Endothelial cell of umbilical vein (primary cell): ENCODE results near the gene ARFRP1. TPM values are rescaled to one million over a fixed set of nuclear protein-coding genes. Genes with fewer than 3 reads are reported as not detected.

Source experiments
- BruUV-seq: library from RNA; stranded (reverse); fragments of 400-500 nt; replicated peaks from 2 replicates; lab custom pipeline; 2021; lab: Mats Ljungman, UMichigan
- CTCF ChIA-PET: fragments of 300-600, 350-600 bp; sonication (Branson Sonifier 250); formaldehyde crosslinking; loops from one replicate; lab custom pipeline; 2021; ENCODE audit warnings: antibody characterized with exemption, inconsistent platforms; lab: Charles Lee
- POLR2A ChIA-PET: fragments of 300-600, 350-600 bp; sonication (Branson Sonifier 250); formaldehyde crosslinking; loops from one replicate; lab custom pipeline; 2021; ENCODE audit warnings: antibody characterized with exemption, inconsistent platforms; lab: Charles Lee
- DNase-seq: peaks from one replicate; pipeline ENCODE4 v3.0.0-alpha.2; 2011; ENCODE audit warnings: low read depth, low spot score
- FAIRE-seq: peaks from 2 replicates; lab custom pipeline; 2011; peaks lifted over from hg19 to GRCh38; lab: Jason Lieb, UNC
- H2AFZ ChIP-seq: 2 replicates; pipeline ENCODE4 v1.6.0; 2012; ENCODE audit warnings: low read depth, low read length, control low read depth, inconsistent platforms
- H3K27ac ChIP-seq: 2 replicates; pipeline ENCODE4 v1.5.1; 2011; ENCODE audit warnings: low read depth, mild to moderate bottlenecking, control low read depth, low read length, moderate library complexity; ENCODE audit not compliant: insufficient read depth
- H3K27me3 ChIP-seq, 2 experiments: 2 replicates each; pipeline versions ENCODE4 v1.6.0 to v1.6.1; 2011; ENCODE audit warnings: low read length in 2 of 2, mixed read lengths in 1 of 2; ENCODE audit not compliant: control insufficient read depth in 2 of 2, insufficient read depth in 2 of 2
- H3K36me3 ChIP-seq, 2 experiments: 2 replicates in 1 of 2; 3 replicates in 1 of 2; pipeline ENCODE4 v1.5.1; 2011; ENCODE audit warnings: low read length in 2 of 2, mild to moderate bottlenecking in 1 of 2, moderate library complexity in 1 of 2; ENCODE audit not compliant: control insufficient read depth in 2 of 2, insufficient read depth in 2 of 2; ENCODE audit errors: extremely low read depth in 1 of 2
- H3K4me1 ChIP-seq: 3 replicates; pipeline ENCODE4 v1.5.1; 2011; ENCODE audit warnings: mild to moderate bottlenecking, low read length; ENCODE audit not compliant: control insufficient read depth, insufficient read depth; ENCODE audit errors: extremely low read depth
- H3K4me2 ChIP-seq: 2 replicates; pipeline ENCODE4 v1.6.1; 2011; ENCODE audit warnings: low read length, control low read depth, mixed read lengths; ENCODE audit not compliant: insufficient read depth
- H3K4me3 ChIP-seq, 3 experiments: fragments of 200-600 bp in 1 of 3; sonication (generic), shearing (Covaris generic) in 1 of 3; replicated peaks in 1 of 3; 2 replicates each; pipeline ENCODE4 v1.5.1; 2011 to 2016; ENCODE audit warnings: control low read depth in 3 of 3, low read length in 3 of 3, mild to moderate bottlenecking in 2 of 3, inconsistent platforms in 1 of 3, low read depth in 1 of 3, moderate library complexity in 1 of 3; ENCODE audit not compliant: insufficient read depth in 1 of 3
- H3K79me2 ChIP-seq: 2 replicates; pipeline ENCODE4 v1.6.0; 2012; ENCODE audit warnings: low read length, inconsistent platforms; ENCODE audit not compliant: control insufficient read depth, insufficient read depth
- H3K9ac ChIP-seq: replicated peaks from 2 replicates; pipeline ENCODE3; 2011; ENCODE audit warnings: low read length, control low read depth; ENCODE audit not compliant: insufficient read depth; ENCODE audit errors: extremely low read depth
- H3K9me1 ChIP-seq: replicated peaks from 3 replicates; pipeline ENCODE4 v1.6.0; 2011; ENCODE audit warnings: mild to moderate bottlenecking, low read length; ENCODE audit not compliant: control insufficient read depth, insufficient read depth; ENCODE audit errors: extremely low read depth
- H3K9me3 ChIP-seq: replicated peaks from 2 replicates; pipeline ENCODE4 v1.5.1; 2012; ENCODE audit warnings: low read length, inconsistent platforms; ENCODE audit not compliant: control insufficient read depth, insufficient read depth
- H4K20me1 ChIP-seq: replicated peaks from 2 replicates; pipeline ENCODE3; 2011; ENCODE audit warnings: mild to moderate bottlenecking, low read length; ENCODE audit not compliant: control insufficient read depth, insufficient read depth; ENCODE audit errors: extremely low read depth
- EZH2 ChIP-seq: IDR thresholded peaks from 2 replicates; pipeline ENCODE4 v1.6.1; 2012; ENCODE audit warnings: borderline replicate concordance, low read depth, mild to moderate bottlenecking, moderate library complexity, low read length, inconsistent platforms; ENCODE audit not compliant: severe bottlenecking
- FOS ChIP-seq: IDR thresholded peaks from 2 replicates; pipeline ENCODE4 v1.6.1; 2011; ENCODE audit warnings: mild to moderate bottlenecking, low read length, moderate library complexity, borderline replicate concordance; ENCODE audit not compliant: insufficient read depth
- MAX ChIP-seq: IDR thresholded peaks from 2 replicates; pipeline ENCODE4 v1.6.1; 2011; ENCODE audit not compliant: insufficient read depth, insufficient read length
- MYC ChIP-seq: IDR thresholded peaks from one replicate; pipeline ENCODE4 v1.6.1; 2011; ENCODE audit warnings: mild to moderate bottlenecking, low read depth, low read length
- POLR2AphosphoS5 ChIP-seq: IDR thresholded peaks from 2 replicates; pipeline ENCODE4 v1.6.1; 2012; ENCODE audit warnings: low read depth, mild to moderate bottlenecking, control low read depth, low read length, moderate library complexity; ENCODE audit not compliant: insufficient read depth
- dilution Hi-C: fragments of 300-500 bp; cut with MboI; formaldehyde crosslinking; loops from one replicate; pipeline ENCODE4 v1.15.0; 2019; ENCODE audit warnings: low sequenced_read_pairs; ENCODE audit not compliant: extremely low pct_ligation_motif_present
- intact Hi-C: fragments of 100-400 bp; cut with micrococcal nuclease; formaldehyde crosslinking; loops from one replicate; pipeline ENCODE4 v1.10.0; 2022
- polyA plus RNA-seq, 4 experiments: library from polyadenylated mRNA; depleted of rRNA in 3 of 4; stranded (reverse) in 3 of 4; unstranded in 1 of 4; fragments of >200 nt; gene quantifications; 2 replicates each; pipeline versions ENCODE4 v1.2.1 to v1.2.3, GENCODE V29; 2011 to 2012; ENCODE audit warnings: missing spikeins in 1 of 4
- total RNA-seq: library from RNA; stranded (reverse); gene quantifications from 2 replicates; pipeline ENCODE4 v1.2.3, GENCODE V29; 2021

Gene ARFRP1
- total and polyA plus RNA-seq, 2 donors (not counting 3 experiments of a cell fraction or from before 2014, with no cell fraction given): 48.7 to 51.6 TPM

DNA sequence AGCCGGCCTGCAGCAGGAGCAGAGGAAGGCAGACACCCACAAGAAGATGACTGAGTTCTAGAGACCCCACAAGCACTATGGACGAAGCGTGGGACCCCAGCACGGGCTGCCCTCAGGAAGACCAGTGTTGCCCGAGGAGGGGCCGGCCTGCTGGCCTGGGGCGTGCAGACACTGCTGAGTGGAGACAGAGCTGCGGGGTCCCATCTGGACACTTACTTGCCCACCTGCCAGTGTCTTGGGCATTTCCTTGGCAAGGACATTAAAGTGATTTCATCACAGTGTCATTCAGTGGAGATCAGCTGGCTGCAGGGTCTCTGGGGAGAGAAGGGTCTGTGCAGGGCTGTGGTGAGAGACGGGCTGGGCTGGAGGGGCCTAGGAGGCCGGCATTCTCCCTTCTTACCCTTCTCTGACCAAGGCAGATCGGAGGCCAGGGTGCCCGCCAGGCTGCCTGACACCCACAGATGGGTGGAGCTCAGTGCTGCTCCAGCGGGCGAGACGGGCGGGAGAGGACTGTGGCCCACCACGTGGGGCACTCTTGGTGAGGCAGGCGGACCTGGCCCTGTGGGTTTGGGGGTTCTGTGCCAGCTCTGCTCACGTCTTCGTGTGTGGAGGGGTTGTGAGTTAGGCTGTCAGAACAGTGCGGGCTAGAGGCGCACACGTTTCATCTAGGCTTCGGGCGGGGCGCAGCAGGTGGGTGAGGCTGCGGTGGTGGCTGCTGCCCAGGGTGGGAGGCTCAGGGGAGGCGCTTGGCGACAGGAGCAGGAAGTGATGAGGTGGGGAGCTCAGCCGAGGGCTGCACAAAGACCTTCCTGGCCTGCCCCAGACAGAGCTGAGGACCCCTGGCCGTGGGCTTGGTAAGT lies 28.3 kb upstream of the ARFRP1 start, which contains the start of gene LIME1:
LIME1 (plus strand) TSS at position 806 of the 860 bp plus-strand sequence. CDS start 886 bp downstream, outside the sequence.
- no peaks in the 10 kb centered on the region for H3K27me3 ChIP-seq
- DNase-seq (no peak), FAIRE-seq (no peak)
- no peaks in the 10 kb centered on the region for H4K20me1 ChIP-seq
- ChIA-PET CTCF (interaction anchor here (0.6 to 2.1 kb wide), 4 partner anchors 28 to 198 kb away, joined by 3 to 7 read pairs (median 4); partner anchors contain the start of genes ARFRP1 and ZGPAT), POLR2A (no interaction called here)
- no peaks in the 10 kb centered on the region for H3K9me3 ChIP-seq
- no peaks in the 10 kb centered on the region for H3K9me1 ChIP-seq
- H3K9ac ChIP-seq: no peak within 1 kb of the TSS
- peaks cover 3% of the 10 kb centered on the region for H3K4me1 ChIP-seq
- peaks cover 0 to 22% of the 10 kb centered on the region in 2 experiments for H3K36me3 ChIP-seq
- peaks cover 8% of the 10 kb centered on the region for H3K79me2 ChIP-seq
- no peak within 1 kb of the TSS for H3K4me2 ChIP-seq
- dilution Hi-C loops (no loop called here), intact Hi-C loops (loop anchor here (5.0 kb wide), 1 partner anchor 39 kb away; the partner anchor contains the start of gene TNFRSF6B)
- no peak within 1 kb of the TSS for H3K4me3 ChIP-seq
- H2AFZ ChIP-seq: no peak within 1 kb of the TSS
- TF ChIP-seq MYC (no peak), MAX (no peak)
- BruUV-seq: no TSS peak
- H3K27ac ChIP-seq: no peak within 1 kb of the TSS

- Histone ChIP-seq H3K9me1 (no peaks in the 10 kb centered on the region), H3K4me1 (no peaks in the 10 kb centered on the region), H3K4me2 (no peak overlapping the region), H3K27me3 (no peaks in the 10 kb centered on the region), H3K9me3 (no peaks in the 10 kb centered on the region), H3K79me2 (peaks cover 12% of the 10 kb centered on the region), H3K4me3 (no peak overlapping the region), H3K36me3 (peaks cover 0 to 24% of the 10 kb centered on the region in 2 experiments), H3K27ac (no peak overlapping the region), H3K9ac (no peak overlapping the region), H2AFZ (no peak overlapping the region), H4K20me1 (no peaks in the 10 kb centered on the region)
- dilution Hi-C loops (no loop called here), intact Hi-C loops (loop anchor here (5.0 kb wide), 1 partner anchor 38 kb away; the partner anchor contains the start of gene TNFRSF6B)
- no peak for DNase-seq
- TSS peak; percentile 42 for BruUV-seq
- TF ChIP-seq MYC (no peak), EZH2 (no peak), FOS (no peak), POLR2AphosphoS5 (no peak), MAX (no peak)
- ChIA-PET CTCF (interaction anchor here (0.6 to 2.1 kb wide), 2 partner anchors 21 to 27 kb away, joined by 3 to 7 read pairs; partner anchors contain the start of genes ARFRP1 and ZGPAT), POLR2A (no interaction called here)
- no peak for FAIRE-seq
These were observed 27.4 kb upstream of the ARFRP1 start for GRCh38 chr20:63734946-63735858.
